Astrocyte of the spinal cord (primary cell): ENCODE data around the gene NCOR2.

ENCODE experiments used
- DNase-seq: peaks from one replicate; pipeline ENCODE4 v3.0.0; 2011; ENCODE audit warnings: low read depth, low spot score
- H3K4me3 ChIP-seq: 2 replicates; pipeline ENCODE4 v1.5.1; 2011; ENCODE audit warnings: low read depth, mild to moderate bottlenecking, low read length, moderate library complexity
- CTCF ChIP-seq: IDR thresholded peaks from 2 replicates; pipeline ENCODE4 v1.5.1; 2012; ENCODE audit warnings: low read depth, mild to moderate bottlenecking, low read length, inconsistent platforms
- in situ Hi-C: cut with HindIII; loops from 2 replicates; pipeline ENCODE4 v1.10.0; 2017; ENCODE audit warnings: low sequenced_read_pairs

Gene NCOR2

GRCh38 chr12:124577986-124578385, 10.6 kb upstream of the NCOR2 start:
- DNase-seq: no peak
- TF ChIP-seq CTCF: no peak
- H3K4me3 ChIP-seq: no peak overlapping the region

GRCh38 chr12:124577374-124577773, 10.0 kb upstream of the NCOR2 start:
- TF ChIP-seq CTCF: no peak
- DNase-seq: no peak
- no peak overlapping the region for H3K4me3 ChIP-seq
- in situ Hi-C loops: no loop called here

More at GRCh38 chr12:124577986-124578385, 10.6 kb upstream of the NCOR2 start:
- in situ Hi-C loops: no loop called here

GRCh38 chr12:124576061-124576650, 8.7 kb upstream of the NCOR2 start:
- in situ Hi-C loops: no loop called here
- no peak for TF ChIP-seq CTCF
- DNase-seq: no peak
- H3K4me3 ChIP-seq: no peak overlapping the region

GRCh38 chr12:124573839-124574786, 6.7 kb upstream of the NCOR2 start:
- in situ Hi-C loops: no loop called here
- no peak overlapping the region for H3K4me3 ChIP-seq
- no peak for TF ChIP-seq CTCF
- DNase-seq: no peak

- DNase-seq: no peak
- TF ChIP-seq CTCF: no peak
- H3K4me3 ChIP-seq: no peak overlapping the region
- in situ Hi-C loops: no loop called here
Measured at GRCh38 chr12:124571556-124571955, 4.1 kb upstream of the NCOR2 start.

- no peak for DNase-seq
- TF ChIP-seq CTCF: no peak
- in situ Hi-C loops: no loop called here
- no peak overlapping the region for H3K4me3 ChIP-seq
Measured at GRCh38 chr12:124570810-124571209, 3.4 kb upstream of the NCOR2 start.
